ENCODE results near the gene TBC1D25.

Gene TBC1D25

GRCh38 chrX:48573690-48574269, 34.3 kb downstream of the TBC1D25 start:
- H3K4me3 ChIP-seq (ENCODE audit: control insufficient read depth, low read depth, low read length), result peak overlapping the region; percentile 76
- DNase-seq (ENCODE audit: low read depth), result no peak
- no peak for TF ChIP-seq CTCF (IDR thresholded peaks at IDR 0.05; ENCODE audit: control insufficient read depth, insufficient read depth, low read depth, low read length, missing control alignments)

GRCh38 chrX:48574270-48575266, 35.1 kb downstream of the TBC1D25 start, which contains the start of gene RBM3:
TSS of gene RBM3 (plus strand) at chrX:48574484. CDS start at chrX:48575181, 697 bp downstream.
- peak; percentile 45 for TF ChIP-seq CTCF (IDR thresholded peaks at IDR 0.05; ENCODE audit: control insufficient read depth, insufficient read depth, low read depth, low read length, missing control alignments)
- H3K4me3 ChIP-seq (ENCODE audit: control insufficient read depth, low read depth, low read length), result peak within 1 kb of the TSS; percentile 76
- DNase-seq (ENCODE audit: low read depth), result peak; percentile 69

GRCh38 chrX:48575642-48576041, 36.1 kb downstream of the TBC1D25 start:
- DNase-seq (ENCODE audit: low read depth), result no peak
- no peak for TF ChIP-seq CTCF (IDR thresholded peaks at IDR 0.05; ENCODE audit: control insufficient read depth, insufficient read depth, low read depth, low read length, missing control alignments)

GRCh38 chrX:48576108-48576507, 36.6 kb downstream of the TBC1D25 start:
- no peak for DNase-seq (ENCODE audit: low read depth)
- peak overlapping the region; percentile 76 for H3K4me3 ChIP-seq (ENCODE audit: control insufficient read depth, low read depth, low read length)
- no peak for TF ChIP-seq CTCF (IDR thresholded peaks at IDR 0.05; ENCODE audit: control insufficient read depth, insufficient read depth, low read depth, low read length, missing control alignments)

More at GRCh38 chrX:48575642-48576041, 36.1 kb downstream of the TBC1D25 start:
- H3K4me3 ChIP-seq (ENCODE audit: control insufficient read depth, low read depth, low read length), result peak overlapping the region; percentile 76

GRCh38 chrX:48578661-48579128, 39.2 kb downstream of the TBC1D25 start:
- DNase-seq (ENCODE audit: low read depth), result no peak
- TF ChIP-seq CTCF (IDR thresholded peaks at IDR 0.05; ENCODE audit: control insufficient read depth, insufficient read depth, low read depth, low read length, missing control alignments), result no peak
- no peak overlapping the region for H3K4me3 ChIP-seq (ENCODE audit: control insufficient read depth, low read depth, low read length)

GRCh38 chrX:48579259-48579658, 39.7 kb downstream of the TBC1D25 start:
- no peak for TF ChIP-seq CTCF (IDR thresholded peaks at IDR 0.05; ENCODE audit: control insufficient read depth, insufficient read depth, low read depth, low read length, missing control alignments)
- DNase-seq (ENCODE audit: low read depth), result no peak
- no peak overlapping the region for H3K4me3 ChIP-seq (ENCODE audit: control insufficient read depth, low read depth, low read length)

Data from AG09309 (cell line).